ENCODE data around the gene PEX14.

Gene PEX14

GRCh38 chr1:10667861-10668761, 193.4 kb downstream of the PEX14 start:
- no peak overlapping the region for H3K4me3 ChIP-seq (ENCODE audit: low read depth, low read length)
- no peak for DNase-seq (ENCODE audit: low read depth)
- TF ChIP-seq POLR2A (IDR thresholded peaks at IDR 0.05; ENCODE audit: extremely low read depth, insufficient read length) (no peak), MYC (IDR thresholded peaks at IDR 0.05; ENCODE audit: low read depth, low read length) (no peak), MAX (IDR thresholded peaks at IDR 0.05; ENCODE audit: low read depth, low read length) (no peak), CTCF (IDR thresholded peaks at IDR 0.05; ENCODE audit: low read depth, low read length) (no peak)

GRCh38 chr1:10669570-10669969, 194.8 kb downstream of the PEX14 start:
- no peak for DNase-seq (ENCODE audit: low read depth)
- TF ChIP-seq MAX (IDR thresholded peaks at IDR 0.05; ENCODE audit: low read depth, low read length) (no peak), MYC (IDR thresholded peaks at IDR 0.05; ENCODE audit: low read depth, low read length) (no peak), CTCF (IDR thresholded peaks at IDR 0.05; ENCODE audit: low read depth, low read length) (no peak), POLR2A (IDR thresholded peaks at IDR 0.05; ENCODE audit: extremely low read depth, insufficient read length) (no peak)
- no peak overlapping the region for H3K4me3 ChIP-seq (ENCODE audit: low read depth, low read length)

GRCh38 chr1:10670190-10670589, 195.4 kb downstream of the PEX14 start:
- DNase-seq (ENCODE audit: low read depth) = no peak
- TF ChIP-seq POLR2A (IDR thresholded peaks at IDR 0.05; ENCODE audit: extremely low read depth, insufficient read length) (no peak), MAX (IDR thresholded peaks at IDR 0.05; ENCODE audit: low read depth, low read length) (no peak), MYC (IDR thresholded peaks at IDR 0.05; ENCODE audit: low read depth, low read length) (no peak), CTCF (IDR thresholded peaks at IDR 0.05; ENCODE audit: low read depth, low read length) (no peak)
- no peak overlapping the region for H3K4me3 ChIP-seq (ENCODE audit: low read depth, low read length)

DNA sequence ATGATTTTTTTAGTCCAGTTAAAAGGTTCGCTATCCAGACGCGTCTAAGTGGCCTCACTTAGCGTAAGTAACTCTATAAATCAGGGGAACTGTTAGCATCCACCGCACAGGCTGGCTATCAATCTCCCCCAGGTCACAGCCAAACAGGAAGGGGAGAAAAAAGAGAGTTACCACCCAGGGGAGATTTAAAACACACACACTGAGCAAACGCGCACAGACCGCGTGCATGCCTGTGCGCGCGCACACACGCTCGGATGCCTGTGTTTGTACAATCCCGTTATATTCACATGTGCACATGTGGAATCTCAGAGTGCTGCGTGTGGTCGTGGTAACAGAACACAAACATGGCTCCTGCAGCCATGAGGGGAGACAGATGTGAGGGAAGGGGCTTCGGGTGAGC, 196.3 kb downstream of the PEX14 start:
- DNase-seq (ENCODE audit: low read depth) = no peak
- no peak for TF ChIP-seq CTCF (IDR thresholded peaks at IDR 0.05; ENCODE audit: low read depth, low read length)
- no peak for TF ChIP-seq POLR2A (IDR thresholded peaks at IDR 0.05; ENCODE audit: extremely low read depth, insufficient read length)

DNA sequence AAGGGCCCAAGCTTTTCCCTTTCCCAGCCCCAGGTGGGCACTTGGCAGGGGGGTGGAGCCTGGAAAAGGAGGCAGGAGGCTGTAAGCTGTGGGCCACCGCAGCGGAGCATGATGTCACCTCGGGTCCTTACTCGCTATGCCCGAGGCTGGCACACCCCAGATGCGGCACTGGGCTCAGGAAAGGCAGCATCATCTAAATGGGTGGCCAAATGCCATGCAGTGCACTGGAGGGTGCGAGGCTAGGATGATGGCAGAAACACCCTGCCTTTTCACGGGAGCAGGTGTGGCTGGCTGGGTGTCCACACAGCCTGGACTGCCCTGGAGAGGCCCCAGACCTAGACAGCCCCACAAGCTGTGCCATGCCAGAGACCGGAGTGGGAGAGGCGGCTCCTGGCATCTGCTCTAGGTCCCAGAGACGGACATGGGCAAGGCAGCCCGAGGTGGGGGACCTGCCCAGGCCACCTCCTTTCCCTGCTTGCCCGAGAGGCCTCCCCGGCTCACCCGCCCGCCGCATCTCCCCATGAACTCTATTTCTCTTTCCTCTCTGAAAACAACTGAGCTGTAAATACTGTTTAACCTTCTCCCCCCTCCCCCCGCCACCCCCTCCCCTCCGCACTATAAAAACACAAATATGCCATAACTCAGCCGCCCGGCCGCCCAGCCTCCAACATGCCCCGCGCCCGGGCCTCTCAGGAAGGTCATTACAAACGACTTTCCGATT, 197.0 kb downstream of the PEX14 start:
- DNase-seq (ENCODE audit: low read depth) = no peak
- no peak for TF ChIP-seq POLR2A (IDR thresholded peaks at IDR 0.05; ENCODE audit: extremely low read depth, insufficient read length)
- H3K4me3 ChIP-seq (ENCODE audit: low read depth, low read length) = no peak overlapping the region

More for the DNA sequence above, 196.3 kb downstream of the PEX14 start:
- H3K4me3 ChIP-seq (ENCODE audit: low read depth, low read length) = no peak overlapping the region

DNA sequence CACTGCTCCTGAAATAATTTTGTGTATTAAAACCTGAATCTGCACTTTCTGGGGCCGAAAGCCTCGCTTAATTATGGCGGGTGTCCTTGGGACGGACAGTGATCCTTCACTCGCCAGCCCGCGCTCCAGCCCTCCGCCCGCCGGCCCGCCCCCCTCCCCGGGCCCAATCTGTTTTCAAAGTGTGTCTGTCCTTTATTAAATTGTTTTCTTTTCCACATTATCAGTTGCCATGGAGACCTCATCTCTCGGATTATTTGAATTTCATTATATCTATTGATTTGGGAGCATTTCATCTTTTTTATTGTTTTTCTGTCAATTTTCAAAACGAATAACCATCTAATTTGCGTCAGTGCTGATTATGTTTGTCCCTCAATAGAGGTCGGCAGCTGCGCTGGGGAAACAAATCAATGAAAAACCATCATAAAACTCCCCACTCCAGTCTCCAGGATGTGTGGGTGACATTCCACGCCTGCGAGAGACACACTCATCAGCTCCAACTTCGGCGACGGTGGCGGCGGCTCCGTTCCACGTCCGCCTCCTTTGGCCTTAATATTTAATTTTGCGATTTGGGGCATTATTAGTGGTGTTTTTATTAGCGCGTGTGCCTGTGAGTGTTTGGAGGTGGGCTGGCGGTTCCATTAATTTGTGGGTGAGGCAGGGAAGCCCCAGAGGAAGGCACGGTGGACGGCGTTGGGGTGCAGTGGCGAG, 197.7 kb downstream of the PEX14 start:
- no peak overlapping the region for H3K4me3 ChIP-seq (ENCODE audit: low read depth, low read length)
- no peak for TF ChIP-seq MAX (IDR thresholded peaks at IDR 0.05; ENCODE audit: low read depth, low read length)
- TF ChIP-seq CTCF (IDR thresholded peaks at IDR 0.05; ENCODE audit: low read depth, low read length) = no peak
- no peak for TF ChIP-seq POLR2A (IDR thresholded peaks at IDR 0.05; ENCODE audit: extremely low read depth, insufficient read length)
- TF ChIP-seq MYC (IDR thresholded peaks at IDR 0.05; ENCODE audit: low read depth, low read length) = no peak
- DNase-seq (ENCODE audit: low read depth) = no peak
